PC-9 (cell line): Measurements from ENCODE around the gene EPB41. TPM values are rescaled to one million over a fixed set of nuclear protein-coding genes. Genes with fewer than 3 reads are reported as not detected.

Source experiments
- BruUV-seq: library from RNA; stranded (reverse); fragments of 400-500 nt; replicated peaks from 2 replicates; lab custom pipeline; 2021; lab: Mats Ljungman, UMichigan
- CTCF ChIA-PET: fragments of 300-600 bp; sonication (Branson Sonifier 250); formaldehyde crosslinking; loops from one replicate; lab custom pipeline; 2022; ENCODE audit warnings: antibody characterized with exemption; lab: Charles Lee
- POLR2A ChIA-PET: fragments of 300-600 bp; sonication (Branson Sonifier 250); formaldehyde crosslinking; loops from one replicate; lab custom pipeline; 2022; ENCODE audit warnings: antibody characterized with exemption; ENCODE audit not compliant: unreplicated experiment; lab: Charles Lee
- DNase-seq, 2 experiments: peaks; one replicate each; pipeline versions ENCODE4 v3.0.0 to v3.0.0-alpha.2; 2015 to 2022; ENCODE audit warnings: mixed read lengths in 1 of 2
- H2AFZ ChIP-seq: fragments of 200-600 bp; sonication (generic); 2 replicates; pipeline ENCODE4 v1.8.1; 2017; ENCODE audit warnings: antibody characterized with exemption
- H3F3A ChIP-seq: fragments of 200-600 bp; sonication (generic); 2 replicates; pipeline ENCODE4 v1.8.1; 2017; ENCODE audit warnings: antibody characterized with exemption, mild to moderate bottlenecking, low read depth; ENCODE audit not compliant: insufficient read depth
- H3K27ac ChIP-seq: fragments of 200-600 bp; sonication (generic); 2 replicates; pipeline ENCODE4 v1.6.1; 2016; ENCODE audit warnings: mixed run types
- H3K27me3 ChIP-seq: fragments of 200-600 bp; sonication (generic); 2 replicates; pipeline ENCODE4 v1.6.1; 2016; ENCODE audit warnings: low read depth, mixed run types; ENCODE audit not compliant: insufficient read depth
- H3K36me3 ChIP-seq: fragments of 200-600 bp; sonication (generic); 2 replicates; pipeline ENCODE4 v1.6.1; 2016; ENCODE audit warnings: low read depth, mixed run types
- H3K4me1 ChIP-seq: fragments of 200-600 bp; sonication (generic); replicated peaks from 2 replicates; pipeline ENCODE4 v1.6.1; 2016; ENCODE audit warnings: mixed run types; ENCODE audit not compliant: insufficient read depth
- H3K4me2 ChIP-seq: fragments of 200-600 bp; sonication (generic); 2 replicates; pipeline ENCODE4 v1.6.1; 2017; ENCODE audit warnings: mixed run types
- H3K4me3 ChIP-seq: fragments of 200-600 bp; sonication (generic); 2 replicates; pipeline ENCODE4 v1.6.1; 2016; ENCODE audit warnings: mixed run types
- H3K79me2 ChIP-seq: fragments of 200-600 bp; sonication (generic); 2 replicates; pipeline ENCODE4 v1.6.1; 2017; ENCODE audit warnings: low read depth, mixed run types
- H3K9me2 ChIP-seq: fragments of 200-600 bp; sonication (generic); 2 replicates; pipeline ENCODE4 v1.8.1; 2017; ENCODE audit warnings: mild to moderate bottlenecking; ENCODE audit not compliant: insufficient read depth
- H3K9me3 ChIP-seq: fragments of 200-600 bp; sonication (generic); 2 replicates; pipeline ENCODE4 v1.8.1; 2016; ENCODE audit warnings: low read depth; ENCODE audit not compliant: insufficient read depth
- H4K20me1 ChIP-seq: fragments of 200-600 bp; sonication (generic); 2 replicates; pipeline ENCODE4 v1.8.1; 2017; ENCODE audit not compliant: insufficient read depth
- EZH2 ChIP-seq: fragments of 200-600 bp; sonication (generic); IDR thresholded peaks from 2 replicates; pipeline ENCODE4 v1.8.0; 2017; ENCODE audit warnings: antibody characterized with exemption, low read depth
- intact Hi-C: fragments of 100-400 bp; cut with micrococcal nuclease; formaldehyde crosslinking; loops from one replicate; pipeline ENCODE4 v1.10.0; 2022; ENCODE audit not compliant: unreplicated experiment
- total RNA-seq: library from RNA; stranded (reverse); gene quantifications from 2 replicates; pipeline ENCODE4 v1.2.3, GENCODE V29; 2021
- TF ChIP-seq, protein P1 (sequence below): fragments of 200-600 bp; sonication (generic); conservative IDR thresholded peaks from 2 replicates; pipeline ENCODE4 v1.6.1; 2017; ENCODE audit warnings: mixed run types, antibody characterized with exemption, mild to moderate bottlenecking, moderate library complexity

Gene EPB41
- total RNA-seq, 1 experiment from 2014 or later, result 42.2 TPM

- no peak for DNase-seq
- ChIA-PET POLR2A (no interaction called here), CTCF (no interaction called here)
- TF ChIP-seq EZH2, result no peak
- TF ChIP-seq, protein P1, sequence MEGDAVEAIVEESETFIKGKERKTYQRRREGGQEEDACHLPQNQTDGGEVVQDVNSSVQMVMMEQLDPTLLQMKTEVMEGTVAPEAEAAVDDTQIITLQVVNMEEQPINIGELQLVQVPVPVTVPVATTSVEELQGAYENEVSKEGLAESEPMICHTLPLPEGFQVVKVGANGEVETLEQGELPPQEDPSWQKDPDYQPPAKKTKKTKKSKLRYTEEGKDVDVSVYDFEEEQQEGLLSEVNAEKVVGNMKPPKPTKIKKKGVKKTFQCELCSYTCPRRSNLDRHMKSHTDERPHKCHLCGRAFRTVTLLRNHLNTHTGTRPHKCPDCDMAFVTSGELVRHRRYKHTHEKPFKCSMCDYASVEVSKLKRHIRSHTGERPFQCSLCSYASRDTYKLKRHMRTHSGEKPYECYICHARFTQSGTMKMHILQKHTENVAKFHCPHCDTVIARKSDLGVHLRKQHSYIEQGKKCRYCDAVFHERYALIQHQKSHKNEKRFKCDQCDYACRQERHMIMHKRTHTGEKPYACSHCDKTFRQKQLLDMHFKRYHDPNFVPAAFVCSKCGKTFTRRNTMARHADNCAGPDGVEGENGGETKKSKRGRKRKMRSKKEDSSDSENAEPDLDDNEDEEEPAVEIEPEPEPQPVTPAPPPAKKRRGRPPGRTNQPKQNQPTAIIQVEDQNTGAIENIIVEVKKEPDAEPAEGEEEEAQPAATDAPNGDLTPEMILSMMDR, result no peak
- no peaks in the 10 kb centered on the region for H3K79me2 ChIP-seq
- intact Hi-C loops, result no loop called here
- H3K4me3 ChIP-seq, result no peak overlapping the region
- H3K9me2 ChIP-seq, result no peaks in the 10 kb centered on the region
- H3F3A ChIP-seq, result no peaks in the 10 kb centered on the region
- no peaks in the 10 kb centered on the region for H3K9me3 ChIP-seq
- no peak overlapping the region for H3K4me2 ChIP-seq
- no peak overlapping the region for H2AFZ ChIP-seq
- no peaks in the 10 kb centered on the region for H3K4me1 ChIP-seq
- H3K27me3 ChIP-seq, result no peaks in the 10 kb centered on the region
- no TSS peak for BruUV-seq
- H3K36me3 ChIP-seq, result no peaks in the 10 kb centered on the region
- no peaks in the 10 kb centered on the region for H4K20me1 ChIP-seq
- H3K27ac ChIP-seq, result no peak overlapping the region
These were observed 66.8 kb downstream of the EPB41 start for GRCh38 chr1:28981210-28981609.

GRCh38 chr1:28982198-28982597, 67.8 kb downstream of the EPB41 start:
- no TSS peak for BruUV-seq
- ChIA-PET CTCF (no interaction called here), POLR2A (no interaction called here)
- Histone ChIP-seq H3K9me3 (no peaks in the 10 kb centered on the region), H3K9me2 (no peaks in the 10 kb centered on the region), H3K36me3 (no peaks in the 10 kb centered on the region), H2AFZ (no peak overlapping the region), H3K4me1 (no peaks in the 10 kb centered on the region), H3K4me3 (no peak overlapping the region), H3K79me2 (no peaks in the 10 kb centered on the region), H4K20me1 (no peaks in the 10 kb centered on the region), H3K4me2 (no peak overlapping the region), H3F3A (no peaks in the 10 kb centered on the region), H3K27ac (no peak overlapping the region), H3K27me3 (no peaks in the 10 kb centered on the region)
- no peak for DNase-seq
- TF ChIP-seq EZH2, result no peak
- TF ChIP-seq, protein P1, result no peak
- intact Hi-C loops, result no loop called here

DNA sequence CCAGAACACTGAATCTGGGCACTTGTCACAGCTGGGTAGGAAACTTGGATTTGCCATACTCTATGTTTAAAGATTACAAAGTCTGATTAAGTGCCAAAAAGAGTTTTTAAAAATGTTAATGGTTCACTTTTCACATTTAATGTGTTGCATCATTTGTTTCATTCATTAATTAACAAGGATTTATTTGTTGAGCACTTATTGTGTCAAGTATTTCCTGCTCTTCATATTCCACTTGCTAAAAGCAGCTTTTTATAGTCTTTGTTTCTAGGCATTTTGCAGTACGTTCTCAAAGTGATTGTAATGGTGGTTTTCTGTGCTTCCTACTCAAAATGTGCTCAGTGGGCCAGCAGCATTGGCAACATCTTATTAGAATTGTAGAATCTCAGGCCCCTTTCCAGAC, 68.7 kb downstream of the EPB41 start:
- H3K27ac ChIP-seq, result no peak overlapping the region
- ChIA-PET POLR2A (no interaction called here), CTCF (no interaction called here)
- H3K4me2 ChIP-seq, result no peak overlapping the region
- no peaks in the 10 kb centered on the region for H3F3A ChIP-seq
- H2AFZ ChIP-seq, result no peak overlapping the region
- H3K4me1 ChIP-seq, result no peaks in the 10 kb centered on the region
- no peak for TF ChIP-seq EZH2
- TF ChIP-seq, protein P1, result no peak
- no peak for DNase-seq
- BruUV-seq, result no TSS peak
- no peaks in the 10 kb centered on the region for H3K9me3 ChIP-seq
- no peaks in the 10 kb centered on the region for H4K20me1 ChIP-seq
- H3K79me2 ChIP-seq, result no peaks in the 10 kb centered on the region
- H3K27me3 ChIP-seq, result no peaks in the 10 kb centered on the region
- H3K9me2 ChIP-seq, result no peaks in the 10 kb centered on the region
- intact Hi-C loops, result no loop called here
- no peak overlapping the region for H3K4me3 ChIP-seq
- no peaks in the 10 kb centered on the region for H3K36me3 ChIP-seq
